ENCODE data around the gene PDE6D. TPM values are rescaled to one million over a fixed set of nuclear protein-coding genes. Genes with fewer than 3 reads are reported as not detected.

The PDE6D gene
- total and polyA plus RNA-seq, 2 donors (not counting 1 experiment from before 2014, with no cell fraction given) = 31.9 to 36.5 TPM

DNA sequence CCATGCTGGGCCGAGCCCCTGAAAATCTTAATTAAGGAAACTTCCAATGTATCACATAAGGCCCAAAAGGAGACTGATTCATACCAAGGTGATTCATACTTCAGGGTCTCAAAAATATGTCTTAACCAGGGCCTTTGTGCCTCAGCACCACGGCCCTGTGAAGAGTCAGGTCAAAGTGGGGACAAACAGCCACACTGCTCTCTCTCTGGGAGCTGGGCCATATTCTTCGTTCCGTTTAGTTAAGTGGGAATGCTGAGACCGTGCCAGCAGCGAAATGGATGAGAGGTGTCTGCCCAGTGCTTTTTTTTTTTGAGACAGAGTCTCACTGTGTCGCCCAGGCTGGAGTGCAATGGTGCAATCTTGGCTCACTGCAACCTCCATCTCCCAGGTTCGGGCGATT, 82.1 kb downstream of the PDE6D start:
- intact Hi-C loops (cut with micrococcal nuclease) = no loop called here
- Mint-ChIP-seq H3K4me3 (no peak overlapping the region), H3K4me1 (peaks cover 3% of the 10 kb centered on the region), H3K27ac (no peak overlapping the region), H3K27me3 (no peaks in the 10 kb centered on the region), H3K9me3 (ENCODE audit: insufficient read depth) (no peaks in the 10 kb centered on the region)
- TF ChIP-seq EZH2 (IDR thresholded peaks at IDR 0.05; ENCODE audit: borderline replicate concordance, insufficient read depth, low read depth, low read length, poor library complexity, severe bottlenecking) = no peak
- TF ChIP-seq, protein P1, sequence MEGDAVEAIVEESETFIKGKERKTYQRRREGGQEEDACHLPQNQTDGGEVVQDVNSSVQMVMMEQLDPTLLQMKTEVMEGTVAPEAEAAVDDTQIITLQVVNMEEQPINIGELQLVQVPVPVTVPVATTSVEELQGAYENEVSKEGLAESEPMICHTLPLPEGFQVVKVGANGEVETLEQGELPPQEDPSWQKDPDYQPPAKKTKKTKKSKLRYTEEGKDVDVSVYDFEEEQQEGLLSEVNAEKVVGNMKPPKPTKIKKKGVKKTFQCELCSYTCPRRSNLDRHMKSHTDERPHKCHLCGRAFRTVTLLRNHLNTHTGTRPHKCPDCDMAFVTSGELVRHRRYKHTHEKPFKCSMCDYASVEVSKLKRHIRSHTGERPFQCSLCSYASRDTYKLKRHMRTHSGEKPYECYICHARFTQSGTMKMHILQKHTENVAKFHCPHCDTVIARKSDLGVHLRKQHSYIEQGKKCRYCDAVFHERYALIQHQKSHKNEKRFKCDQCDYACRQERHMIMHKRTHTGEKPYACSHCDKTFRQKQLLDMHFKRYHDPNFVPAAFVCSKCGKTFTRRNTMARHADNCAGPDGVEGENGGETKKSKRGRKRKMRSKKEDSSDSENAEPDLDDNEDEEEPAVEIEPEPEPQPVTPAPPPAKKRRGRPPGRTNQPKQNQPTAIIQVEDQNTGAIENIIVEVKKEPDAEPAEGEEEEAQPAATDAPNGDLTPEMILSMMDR (IDR thresholded peaks at IDR 0.05) = no peak
- Histone ChIP-seq H3K4me1 (ENCODE audit: control insufficient read depth in 2 of 2, insufficient read depth in 2 of 2, low read length in 2 of 2) (no peaks in the 10 kb centered on the region), H3K9me3 (ENCODE audit: control extremely low read depth in 1 of 3, control insufficient read depth in 2 of 3, insufficient read depth in 1 of 3, low read length in 2 of 3) (no peaks in the 10 kb centered on the region), H4K20me1 (ENCODE audit: control insufficient read depth, insufficient read depth, low read length, poor library complexity, severe bottlenecking) (no peaks in the 10 kb centered on the region), H3K27ac (ENCODE audit: low read length in 2 of 2) (no peak overlapping the region), H3K79me2 (ENCODE audit: control insufficient read depth, insufficient read depth, low read length) (peaks cover 9% of the 10 kb centered on the region), H3K4me2 (replicated peaks; ENCODE audit: low read depth, low read length, poor library complexity, severe bottlenecking) (no peak overlapping the region), H3K36me3 (replicated peaks in 1 of 2; ENCODE audit: control extremely low read depth in 1 of 2, control insufficient read depth in 1 of 2, extremely low read depth in 1 of 2, insufficient read depth in 2 of 2, low read length in 1 of 2) (no peaks in the 10 kb centered on the region), H3K4me3 (ENCODE audit: control extremely low read depth in 1 of 5, extremely low read depth in 1 of 5, insufficient read depth in 1 of 5, low read depth in 2 of 5, low read length in 4 of 5) (no peak overlapping the region), H2AFZ (ENCODE audit: insufficient read depth, low read depth, low read length, poor library complexity, severe bottlenecking) (no peak overlapping the region), H3K27me3 (replicated peaks in 1 of 4; ENCODE audit: control extremely low read depth in 1 of 4, control insufficient read depth in 3 of 4, insufficient read depth in 4 of 4, low read length in 3 of 4) (no peaks in the 10 kb centered on the region), H3K9ac (ENCODE audit: low read length) (no peak overlapping the region)
- CTCF ChIA-PET = interaction anchor here (1.1 to 1.6 kb wide), 2 partner anchors 14 to 16 kb away, joined by 3 to 5 read pairs; no protein-coding TSS in a partner anchor
- WGBS (ENCODE audit: insufficient coverage) = 96% methylated on average over 7 of the region's 9 CpGs
- ATAC-seq (ENCODE audit: low read depth) (no peak), DNase-seq (no peak)
- POLR2A ChIA-PET = no interaction called here

DNA sequence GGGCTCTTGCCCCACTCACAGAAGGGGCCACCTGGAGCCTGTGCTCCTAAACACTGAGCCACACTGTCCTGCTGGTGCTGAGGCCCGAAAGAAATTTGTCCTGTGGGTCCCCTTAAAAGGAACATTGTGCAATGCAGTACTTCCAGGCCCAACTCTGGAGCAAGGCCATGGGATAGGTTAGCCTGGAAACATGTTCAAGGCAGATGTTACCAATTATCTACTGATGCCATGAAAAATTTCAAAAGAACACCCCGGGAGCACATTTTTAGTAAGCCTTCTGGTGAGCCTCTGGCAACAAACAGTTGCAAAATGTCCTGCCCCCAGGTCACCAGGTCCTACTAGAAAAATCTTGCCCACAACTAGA, 85.1 kb downstream of the PDE6D start:
- CTCF ChIA-PET = interaction anchor here (1.8 to 1.9 kb wide), 3 partner anchors 9 to 18 kb away, joined by 4 to 8 read pairs (median 5); no protein-coding TSS in a partner anchor
- 100% methylated on average over 2 of the region's 2 CpGs for WGBS (ENCODE audit: insufficient coverage)

More for the DNA sequence above, 85.1 kb downstream of the PDE6D start:
- ATAC-seq (ENCODE audit: low read depth) (no peak), DNase-seq (no peak)
- no peak overlapping the region for H2AFZ ChIP-seq (ENCODE audit: insufficient read depth, low read depth, low read length, poor library complexity, severe bottlenecking)
- H3K4me3 Mint-ChIP-seq = no peak overlapping the region
- H3K4me1 Mint-ChIP-seq = no peaks in the 10 kb centered on the region
- H3K27me3 ChIP-seq (replicated peaks in 1 of 4; ENCODE audit: control extremely low read depth in 1 of 4, control insufficient read depth in 3 of 4, insufficient read depth in 4 of 4, low read length in 3 of 4) = no peaks in the 10 kb centered on the region
- H3K27ac ChIP-seq (ENCODE audit: low read length in 2 of 2) = no peak overlapping the region
- intact Hi-C loops (cut with micrococcal nuclease) = no loop called here
- no peak overlapping the region for H3K4me3 ChIP-seq (ENCODE audit: control extremely low read depth in 1 of 5, extremely low read depth in 1 of 5, insufficient read depth in 1 of 5, low read depth in 2 of 5, low read length in 4 of 5)
- no peak overlapping the region for H3K27ac Mint-ChIP-seq
- no peak overlapping the region for H3K4me2 ChIP-seq (replicated peaks; ENCODE audit: low read depth, low read length, poor library complexity, severe bottlenecking)
- no peaks in the 10 kb centered on the region for H3K9me3 Mint-ChIP-seq (ENCODE audit: insufficient read depth)
- H3K36me3 ChIP-seq (replicated peaks in 1 of 2; ENCODE audit: control extremely low read depth in 1 of 2, control insufficient read depth in 1 of 2, extremely low read depth in 1 of 2, insufficient read depth in 2 of 2, low read length in 1 of 2) = no peaks in the 10 kb centered on the region
- POLR2A ChIA-PET = no interaction called here
- no peaks in the 10 kb centered on the region for H4K20me1 ChIP-seq (ENCODE audit: control insufficient read depth, insufficient read depth, low read length, poor library complexity, severe bottlenecking)
- H3K9ac ChIP-seq (ENCODE audit: low read length) = no peak overlapping the region
- peaks cover 4% of the 10 kb centered on the region for H3K79me2 ChIP-seq (ENCODE audit: control insufficient read depth, insufficient read depth, low read length)
- no peaks in the 10 kb centered on the region for H3K4me1 ChIP-seq (ENCODE audit: control insufficient read depth in 2 of 2, insufficient read depth in 2 of 2, low read length in 2 of 2)
- TF ChIP-seq EZH2 (IDR thresholded peaks at IDR 0.05; ENCODE audit: borderline replicate concordance, insufficient read depth, low read depth, low read length, poor library complexity, severe bottlenecking) = no peak
- TF ChIP-seq, protein P1 (IDR thresholded peaks at IDR 0.05) = no peak
- no peaks in the 10 kb centered on the region for H3K27me3 Mint-ChIP-seq
- H3K9me3 ChIP-seq (ENCODE audit: control extremely low read depth in 1 of 3, control insufficient read depth in 2 of 3, insufficient read depth in 1 of 3, low read length in 2 of 3) = no peaks in the 10 kb centered on the region
